GM12891 (cell line): ENCODE results near the gene ADD1.

Experiments used
- POLR2A ChIP-seq: IDR thresholded peaks from 2 replicates; pipeline ENCODE4 v1.6.1; 2011; ENCODE audit warnings: low read depth, low read length, control low read depth
- POLR2AphosphoS5 ChIP-seq: IDR thresholded peaks from 2 replicates; pipeline ENCODE4 v1.6.1; 2011; ENCODE audit warnings: low read depth, low read length, control low read depth
- POU2F2 ChIP-seq: IDR thresholded peaks from 2 replicates; pipeline ENCODE4 v1.6.1; 2011; ENCODE audit warnings: low read depth, mild to moderate bottlenecking, control low read depth, low read length, moderate library complexity
- SPI1 ChIP-seq: IDR thresholded peaks from 2 replicates; pipeline ENCODE4 v1.6.1; 2011; ENCODE audit warnings: low read depth, low read length, control low read depth
- TAF1 ChIP-seq: IDR thresholded peaks from 2 replicates; pipeline ENCODE4 v1.6.1; 2011; ENCODE audit warnings: low read depth, low read length, control low read depth

DNA sequence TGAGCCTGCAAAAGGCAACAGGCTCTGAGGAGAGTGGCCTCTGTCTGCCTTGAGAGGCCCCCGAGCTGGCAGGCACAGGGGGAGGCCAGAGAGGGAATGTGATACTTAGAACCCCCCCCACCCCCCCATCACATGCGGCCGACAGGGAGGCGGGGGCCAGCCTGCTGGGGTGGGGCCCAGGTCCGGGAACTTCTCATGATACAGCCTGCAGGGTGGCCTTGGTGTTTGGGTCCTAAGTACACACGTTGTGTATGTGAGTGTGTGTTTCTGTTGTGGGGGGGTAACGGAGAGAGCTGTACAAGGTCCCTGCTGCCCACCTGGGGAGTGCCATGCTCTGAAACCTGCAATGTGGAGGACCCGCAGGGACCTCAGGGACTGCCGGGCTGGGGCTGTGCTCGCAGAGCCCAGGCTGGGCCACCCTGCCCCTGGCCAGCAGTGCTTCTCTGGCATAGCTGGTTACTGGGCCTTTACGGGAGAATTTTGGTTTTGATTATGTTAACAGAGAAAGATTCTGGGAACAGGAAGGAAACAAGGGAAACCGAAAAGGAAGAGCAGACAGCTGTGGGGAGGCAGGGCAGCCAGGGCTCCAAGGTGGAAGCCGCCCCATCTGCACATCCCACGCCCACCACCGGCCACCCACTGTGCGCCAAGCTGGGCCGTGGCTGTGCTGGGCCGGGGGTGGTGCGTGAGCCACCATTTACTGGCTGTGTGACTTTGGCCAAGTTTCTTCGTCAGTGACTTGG is 30.9 kb upstream of the ADD1 start:
- no peak for TF ChIP-seq POLR2A
- TF ChIP-seq SPI1: no peak
- no peak for TF ChIP-seq POLR2AphosphoS5
- TF ChIP-seq TAF1: no peak
- TF ChIP-seq POU2F2: no peak
